GM12872 (cell line): ENCODE data around the gene OR8D2.

Experiments used
- TF ChIP-seq, protein P1 (sequence below): IDR thresholded peaks from 3 replicates; pipeline ENCODE4 v1.5.1; 2011; ENCODE audit warnings: low read depth, mild to moderate bottlenecking, low read length, moderate library complexity; ENCODE audit not compliant: insufficient read depth

Gene OR8D2, protein sequence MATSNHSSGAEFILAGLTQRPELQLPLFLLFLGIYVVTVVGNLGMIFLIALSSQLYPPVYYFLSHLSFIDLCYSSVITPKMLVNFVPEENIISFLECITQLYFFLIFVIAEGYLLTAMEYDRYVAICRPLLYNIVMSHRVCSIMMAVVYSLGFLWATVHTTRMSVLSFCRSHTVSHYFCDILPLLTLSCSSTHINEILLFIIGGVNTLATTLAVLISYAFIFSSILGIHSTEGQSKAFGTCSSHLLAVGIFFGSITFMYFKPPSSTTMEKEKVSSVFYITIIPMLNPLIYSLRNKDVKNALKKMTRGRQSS

GRCh38 chr11:124320097-124320496 lies at the start of gene OR8D2:
Gene OR8D2 (minus strand): TSS chr11:124320197. CDS start chr11:124320197, 0 bp downstream.
- TF ChIP-seq, protein P1, sequence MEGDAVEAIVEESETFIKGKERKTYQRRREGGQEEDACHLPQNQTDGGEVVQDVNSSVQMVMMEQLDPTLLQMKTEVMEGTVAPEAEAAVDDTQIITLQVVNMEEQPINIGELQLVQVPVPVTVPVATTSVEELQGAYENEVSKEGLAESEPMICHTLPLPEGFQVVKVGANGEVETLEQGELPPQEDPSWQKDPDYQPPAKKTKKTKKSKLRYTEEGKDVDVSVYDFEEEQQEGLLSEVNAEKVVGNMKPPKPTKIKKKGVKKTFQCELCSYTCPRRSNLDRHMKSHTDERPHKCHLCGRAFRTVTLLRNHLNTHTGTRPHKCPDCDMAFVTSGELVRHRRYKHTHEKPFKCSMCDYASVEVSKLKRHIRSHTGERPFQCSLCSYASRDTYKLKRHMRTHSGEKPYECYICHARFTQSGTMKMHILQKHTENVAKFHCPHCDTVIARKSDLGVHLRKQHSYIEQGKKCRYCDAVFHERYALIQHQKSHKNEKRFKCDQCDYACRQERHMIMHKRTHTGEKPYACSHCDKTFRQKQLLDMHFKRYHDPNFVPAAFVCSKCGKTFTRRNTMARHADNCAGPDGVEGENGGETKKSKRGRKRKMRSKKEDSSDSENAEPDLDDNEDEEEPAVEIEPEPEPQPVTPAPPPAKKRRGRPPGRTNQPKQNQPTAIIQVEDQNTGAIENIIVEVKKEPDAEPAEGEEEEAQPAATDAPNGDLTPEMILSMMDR = no peak

DNA sequence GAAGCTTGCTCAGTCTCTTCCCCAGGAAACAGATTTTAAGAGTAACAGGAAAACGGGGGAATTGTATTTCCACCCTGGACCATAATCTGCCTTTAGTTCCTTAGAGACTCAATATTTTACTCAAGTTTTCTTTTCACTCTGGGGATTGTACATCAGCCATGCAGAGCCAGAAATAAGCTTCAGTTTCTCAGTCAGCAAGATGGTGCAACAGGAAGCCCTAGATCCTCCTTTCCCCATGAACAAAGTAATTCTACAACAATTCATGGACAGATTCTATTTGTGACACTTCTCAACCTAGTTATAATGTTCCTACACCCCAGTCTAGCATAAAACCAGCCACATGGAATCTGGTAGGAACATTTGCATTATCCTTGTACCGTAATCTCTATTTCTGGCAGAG lies 39.6 kb upstream of the OR8D2 start:
- TF ChIP-seq, protein P1 = no peak

- TF ChIP-seq, protein P1 = no peak
These were observed 26.4 kb upstream of the OR8D2 start for GRCh38 chr11:124346311-124346955.

- TF ChIP-seq, protein P1 = no peak
These were observed 24.3 kb upstream of the OR8D2 start for GRCh38 chr11:124344346-124344745.

- TF ChIP-seq, protein P1 = no peak
These were observed 20.1 kb upstream of the OR8D2 start for GRCh38 chr11:124340142-124340447.

GRCh38 chr11:124339396-124340141 lies 19.6 kb upstream of the OR8D2 start:
- TF ChIP-seq, protein P1 = no peak

- TF ChIP-seq, protein P1 = no peak
These were observed 11.9 kb upstream of the OR8D2 start for GRCh38 chr11:124331873-124332272.
